Measurements from ENCODE around the gene FASTK.

- TF ChIP-seq CTCF (IDR thresholded peaks at IDR 0.05) (no peak), POLR2A (IDR thresholded peaks at IDR 0.05) (no peak), EP300 (IDR thresholded peaks at IDR 0.05) (no peak), POLR2AphosphoS5 (IDR thresholded peaks at IDR 0.05) (no peak)
Observed at GRCh38 chr7:151064993-151065392, 15.6 kb downstream of the FASTK start.
